HT-29 (cell line): ENCODE measurements around the gene SRC. TPM values are rescaled to one million over a fixed set of nuclear protein-coding genes. Genes with fewer than 3 reads are reported as not detected.

ENCODE experiments used
- DNase-seq: peaks from one replicate; pipeline ENCODE4 v3.0.0-alpha.2; 2015; ENCODE audit warnings: low spot score
- total RNA-seq: library from RNA; depleted of rRNA; stranded (reverse); fragments of >200 nt; shearing (Covaris generic); gene quantifications from 2 replicates; pipeline ENCODE4 v1.2.3, GENCODE V29; 2014; rRNA removed

Gene SRC
- total RNA-seq, 1 experiment from 2014 or later, result 161 TPM

- DNase-seq, result no peak
These were observed 103.3 kb downstream of the SRC start for GRCh38 chr20:37449276-37449675.

GRCh38 chr20:37450344-37450743, 104.4 kb downstream of the SRC start:
- DNase-seq, result no peak

GRCh38 chr20:37451616-37452015, 105.7 kb downstream of the SRC start:
- no peak for DNase-seq

GRCh38 chr20:37452236-37452635, 106.3 kb downstream of the SRC start:
- DNase-seq, result no peak

- no peak for DNase-seq
These were observed 107.3 kb downstream of the SRC start for GRCh38 chr20:37453288-37453687.

GRCh38 chr20:37453836-37454235, 107.9 kb downstream of the SRC start:
- no peak for DNase-seq

- no peak for DNase-seq
These were observed 108.9 kb downstream of the SRC start for GRCh38 chr20:37454636-37455385.

Other genes starting within 250 kb of the SRC start
- 331 and 338 TPM in 2 replicates for gene RPN2, start 166.8 kb upstream of the SRC start, total RNA-seq
- 0.55 TPM in 1 of 2 replicates, not detected in the other for gene MROH8, start 166.6 kb upstream of the SRC start, total RNA-seq
- gene GHRH, start 84.3 kb upstream of the SRC start, total RNA-seq, result not detected in 2 replicates
- gene MANBAL, start 56.5 kb upstream of the SRC start, total RNA-seq, result 28.0 and 33.1 TPM in 2 replicates
- 2.1 TPM in 1 of 2 replicates, not detected in the other for gene NNAT, start 175.1 kb downstream of the SRC start, total RNA-seq
- gene BLCAP, start 181.7 kb downstream of the SRC start, total RNA-seq, result 108 and 115 TPM in 2 replicates